Nephron progenitor cell (in vitro differentiated cells): ENCODE measurements around the gene TMEM178B.
"Not testable (repeated sequence)": the region's sequence is repeated elsewhere in the genome, so short reads cannot be mapped to it uniquely, and the experiment has no call there.

Experiments
- DNase-seq: peaks from one replicate; pipeline ENCODE4 v3.0.0; 2021
- H3K27ac Mint-ChIP-seq: 2 replicates; pipeline ENCODE4 v1.8.0; 2021; ENCODE audit warnings: mild to moderate bottlenecking, moderate library complexity, mixed read lengths
- H3K27me3 Mint-ChIP-seq: 2 replicates; pipeline ENCODE4 v1.8.0; 2021; ENCODE audit warnings: mild to moderate bottlenecking, low read depth, mixed read lengths; ENCODE audit not compliant: poor library complexity
- H3K36me3 Mint-ChIP-seq: 2 replicates; pipeline ENCODE4 v1.8.0; 2021; ENCODE audit warnings: low read depth, mixed read lengths
- H3K4me1 Mint-ChIP-seq: 2 replicates; pipeline ENCODE4 v1.8.0; 2021; ENCODE audit warnings: mixed read lengths
- H3K4me3 Mint-ChIP-seq: 2 replicates; pipeline ENCODE4 v1.8.0; 2021; ENCODE audit warnings: mild to moderate bottlenecking, moderate library complexity, mixed read lengths
- H3K9me3 Mint-ChIP-seq: 2 replicates; pipeline ENCODE4 v1.8.0; 2021; ENCODE audit warnings: mild to moderate bottlenecking, moderate library complexity, mixed read lengths
- CTCF ChIP-seq: fragments of 200-600 bp; sonication (generic); IDR thresholded peaks from 2 replicates; pipeline ENCODE4 v1.5.0; 2021; ENCODE audit warnings: antibody characterized with exemption

The TMEM178B gene

GRCh38 chr7:141393056-141393455, 319.2 kb downstream of the TMEM178B start:
- Mint-ChIP-seq H3K4me1 (peaks cover 15% of the 10 kb centered on the region), H3K4me3 (no peak overlapping the region), H3K27me3 (peaks cover 40% of the 10 kb centered on the region), H3K36me3 (no peaks in the 10 kb centered on the region), H3K27ac (no peak overlapping the region), H3K9me3 (no peaks in the 10 kb centered on the region)
- no peak for DNase-seq
- TF ChIP-seq CTCF: no peak

GRCh38 chr7:141397236-141398163, 323.6 kb downstream of the TMEM178B start:
- Mint-ChIP-seq H3K27ac (no peak overlapping the region), H3K36me3 (no peaks in the 10 kb centered on the region)
- no peak for DNase-seq

GRCh38 chr7:141400356-141400755, 326.5 kb downstream of the TMEM178B start:
- Mint-ChIP-seq H3K36me3 (no peaks in the 10 kb centered on the region), H3K4me3 (peak overlapping the region; percentile 5), H3K27ac (peak overlapping the region; percentile 84), H3K27me3 (peaks cover 44% of the 10 kb centered on the region), H3K9me3 (no peaks in the 10 kb centered on the region), H3K4me1 (peaks cover 37% of the 10 kb centered on the region)
- no peak for TF ChIP-seq CTCF
- DNase-seq: no peak

More at GRCh38 chr7:141397236-141398163, 323.6 kb downstream of the TMEM178B start:
- Mint-ChIP-seq H3K4me1 (peaks cover 35% of the 10 kb centered on the region), H3K4me3 (no peak overlapping the region), H3K9me3 (no peaks in the 10 kb centered on the region), H3K27me3 (peaks cover 50% of the 10 kb centered on the region)
- no peak for TF ChIP-seq CTCF

- H3K36me3 Mint-ChIP-seq: no peaks in the 10 kb centered on the region
- peak overlapping the region; percentile 21 for H3K4me3 Mint-ChIP-seq
- peak overlapping the region; percentile 85 for H3K27ac Mint-ChIP-seq
- H3K9me3 Mint-ChIP-seq: no peaks in the 10 kb centered on the region
- TF ChIP-seq CTCF: no peak
- H3K4me1 Mint-ChIP-seq: peaks cover 37% of the 10 kb centered on the region
- H3K27me3 Mint-ChIP-seq: peaks cover 25% of the 10 kb centered on the region
- peak; percentile 30 for DNase-seq
Measured at GRCh38 chr7:141402277-141402996, 328.6 kb downstream of the TMEM178B start.

GRCh38 chr7:141403846-141404245, 330.0 kb downstream of the TMEM178B start:
- H3K36me3 Mint-ChIP-seq, H3K4me3 Mint-ChIP-seq, H3K9me3 Mint-ChIP-seq, DNase-seq, H3K27ac Mint-ChIP-seq: not testable (repeated sequence)
- Mint-ChIP-seq H3K27me3 (peaks cover 19% of the 10 kb centered on the region), H3K4me1 (peaks cover 45% of the 10 kb centered on the region)

GRCh38 chr7:141406347-141406746, 332.5 kb downstream of the TMEM178B start:
- H3K27ac Mint-ChIP-seq: no peak overlapping the region
- no peaks in the 10 kb centered on the region for H3K9me3 Mint-ChIP-seq
- no peak overlapping the region for H3K4me3 Mint-ChIP-seq
- no peak for DNase-seq
- TF ChIP-seq CTCF: no peak
- H3K27me3 Mint-ChIP-seq: peaks cover 25% of the 10 kb centered on the region
- H3K4me1 Mint-ChIP-seq: peaks cover 43% of the 10 kb centered on the region
- H3K36me3 Mint-ChIP-seq: no peaks in the 10 kb centered on the region
